ENCODE measurements around the gene ZRANB2.

Gene ZRANB2

GRCh38 chr1:71028981-71029380, 51.9 kb downstream of the ZRANB2 start:
- TF ChIP-seq GATA2 (IDR thresholded peaks at IDR 0.05; ENCODE audit: low read depth, low read length) (no peak), GATA3 (IDR thresholded peaks at IDR 0.05; ENCODE audit: low read depth, low read length) (no peak)

- no peak for TF ChIP-seq GATA2 (IDR thresholded peaks at IDR 0.05; ENCODE audit: low read depth, low read length)
- TF ChIP-seq GATA3 (IDR thresholded peaks at IDR 0.05; ENCODE audit: low read depth, low read length) = no peak
These were observed 52.8 kb downstream of the ZRANB2 start for GRCh38 chr1:71027991-71028390.

GRCh38 chr1:71026093-71026492, 54.7 kb downstream of the ZRANB2 start:
- no peak for TF ChIP-seq GATA2 (IDR thresholded peaks at IDR 0.05; ENCODE audit: low read depth, low read length)
- no peak for TF ChIP-seq GATA3 (IDR thresholded peaks at IDR 0.05; ENCODE audit: low read depth, low read length)

GRCh38 chr1:71023515-71023914, 57.3 kb downstream of the ZRANB2 start:
- TF ChIP-seq GATA3 (IDR thresholded peaks at IDR 0.05; ENCODE audit: low read depth, low read length) = no peak
- no peak for TF ChIP-seq GATA2 (IDR thresholded peaks at IDR 0.05; ENCODE audit: low read depth, low read length)

- TF ChIP-seq GATA2 (IDR thresholded peaks at IDR 0.05; ENCODE audit: low read depth, low read length) = peak; percentile 87
- peak; percentile 46; the same call in 1 of the 2 replicates for TF ChIP-seq GATA3 (IDR thresholded peaks at IDR 0.05; ENCODE audit: low read depth, low read length)
These were observed 61.4 kb downstream of the ZRANB2 start for GRCh38 chr1:71019233-71019969.

GRCh38 chr1:71018791-71019190, 62.0 kb downstream of the ZRANB2 start:
- TF ChIP-seq GATA3 (IDR thresholded peaks at IDR 0.05; ENCODE audit: low read depth, low read length) (no peak), GATA2 (IDR thresholded peaks at IDR 0.05; ENCODE audit: low read depth, low read length) (no peak)

- no peak for TF ChIP-seq GATA2 (IDR thresholded peaks at IDR 0.05; ENCODE audit: low read depth, low read length)
- no peak for TF ChIP-seq GATA3 (IDR thresholded peaks at IDR 0.05; ENCODE audit: low read depth, low read length)
These were observed 65.1 kb downstream of the ZRANB2 start for GRCh38 chr1:71015745-71016144.

- TF ChIP-seq GATA3 (IDR thresholded peaks at IDR 0.05; ENCODE audit: low read depth, low read length) (no peak), GATA2 (IDR thresholded peaks at IDR 0.05; ENCODE audit: low read depth, low read length) (no peak)
These were observed 66.7 kb downstream of the ZRANB2 start for GRCh38 chr1:71014178-71014579.
